GM23248 (cell line): ENCODE results near the gene ZNF860.

ENCODE experiments used
- EZH2 ChIP-seq: fragments of 200-600 bp; sonication (generic); IDR thresholded peaks from 2 replicates; pipeline ENCODE4 v1.6.1; 2018; ENCODE audit warnings: antibody characterized with exemption, mild to moderate bottlenecking; ENCODE audit not compliant: insufficient read depth, poor library complexity, severe bottlenecking
- EZH2phosphoT487 ChIP-seq: fragments of 200-600 bp; sonication (generic); IDR thresholded peaks from 2 replicates; pipeline ENCODE4 v1.6.1; 2018; ENCODE audit warnings: antibody characterized with exemption, moderate library complexity, mild to moderate bottlenecking, low read depth; ENCODE audit not compliant: insufficient read depth

DNA sequence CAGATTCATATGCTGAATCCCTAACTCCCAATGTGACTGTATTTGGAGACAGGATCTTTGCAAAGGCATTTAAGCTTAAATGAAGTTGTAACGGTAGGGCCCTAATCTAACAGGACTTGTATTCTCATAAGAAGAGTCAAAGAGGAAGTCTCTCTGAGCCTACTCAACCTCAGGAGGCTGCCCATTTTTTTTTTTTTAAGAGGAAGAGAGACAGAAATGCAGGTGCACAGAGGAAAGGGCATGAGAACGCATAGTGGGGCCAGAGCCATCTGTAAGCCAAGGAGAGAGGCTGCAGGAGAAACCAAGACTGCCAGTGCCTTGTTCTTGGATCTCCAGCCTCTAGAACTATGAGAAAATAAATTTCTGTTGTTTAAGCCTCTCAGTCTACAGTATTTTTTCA, 28.4 kb downstream of the ZNF860 start:
- TF ChIP-seq EZH2 (no peak), EZH2phosphoT487 (no peak)
